Frontal cortex (tissue), 4 donors: Measurements from ENCODE around the gene SEMA3D. TPM values are rescaled to one million over a fixed set of nuclear protein-coding genes. Genes with fewer than 3 reads are reported as not detected.
"Not testable (repeated sequence)": the region's sequence is repeated elsewhere in the genome, so short reads cannot be mapped to it uniquely, and the experiment has no call there.

Experiments
- DNase-seq, 2 donors: peaks; one replicate each; pipeline ENCODE4 v3.0.0; 2012; ENCODE audit warnings: low spot score in 2 of 2
- FAIRE-seq: peaks from 2 replicates; lab custom pipeline; 2012; peaks lifted over from hg19 to GRCh38; lab: Jason Lieb, UNC
- total RNA-seq: library from RNA; depleted of rRNA; stranded (reverse); fragments of >200 nt; gene quantifications from one replicate; pipeline ENCODE4 v1.2.3, GENCODE V29; 2014
- donor health status: control.
- donor health status: control.
- donor health status: control.

The SEMA3D gene
- total RNA-seq, 1 donor from 2014 or later: 3.7 TPM

- DNase-seq (no peak), FAIRE-seq (no peak)
Measured at GRCh38 chr7:85011127-85011526, 175.7 kb downstream of the SEMA3D start.

- no peak for FAIRE-seq
Measured at GRCh38 chr7:85010306-85010705, 176.6 kb downstream of the SEMA3D start.

DNA sequence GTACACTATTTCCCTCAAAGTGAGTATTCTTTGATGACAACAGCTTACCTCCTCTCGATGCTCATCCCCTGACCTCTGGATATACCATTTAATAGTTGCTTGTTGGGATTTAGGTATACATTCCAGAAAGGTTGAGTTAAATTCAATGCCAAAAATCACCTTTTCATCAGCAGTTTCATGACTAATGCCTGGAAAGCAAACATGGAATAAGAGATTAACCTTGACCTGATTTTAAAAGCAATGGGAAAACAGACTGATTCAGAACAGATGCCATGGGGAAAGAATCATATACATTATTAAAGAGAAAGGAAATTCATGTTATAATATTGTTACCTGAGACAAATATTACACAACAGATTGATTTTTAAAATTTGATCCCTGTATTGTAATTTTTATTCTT is 180.1 kb downstream of the SEMA3D start:
- FAIRE-seq: no peak
- no peak for DNase-seq

More at GRCh38 chr7:85010306-85010705, 176.6 kb downstream of the SEMA3D start:
- DNase-seq: no peak

GRCh38 chr7:85004402-85004801 is 182.5 kb downstream of the SEMA3D start:
- FAIRE-seq (no peak), DNase-seq (no peak)

GRCh38 chr7:85001495-85002345 is 185.1 kb downstream of the SEMA3D start:
- FAIRE-seq: no peak
- no peak for DNase-seq

DNA sequence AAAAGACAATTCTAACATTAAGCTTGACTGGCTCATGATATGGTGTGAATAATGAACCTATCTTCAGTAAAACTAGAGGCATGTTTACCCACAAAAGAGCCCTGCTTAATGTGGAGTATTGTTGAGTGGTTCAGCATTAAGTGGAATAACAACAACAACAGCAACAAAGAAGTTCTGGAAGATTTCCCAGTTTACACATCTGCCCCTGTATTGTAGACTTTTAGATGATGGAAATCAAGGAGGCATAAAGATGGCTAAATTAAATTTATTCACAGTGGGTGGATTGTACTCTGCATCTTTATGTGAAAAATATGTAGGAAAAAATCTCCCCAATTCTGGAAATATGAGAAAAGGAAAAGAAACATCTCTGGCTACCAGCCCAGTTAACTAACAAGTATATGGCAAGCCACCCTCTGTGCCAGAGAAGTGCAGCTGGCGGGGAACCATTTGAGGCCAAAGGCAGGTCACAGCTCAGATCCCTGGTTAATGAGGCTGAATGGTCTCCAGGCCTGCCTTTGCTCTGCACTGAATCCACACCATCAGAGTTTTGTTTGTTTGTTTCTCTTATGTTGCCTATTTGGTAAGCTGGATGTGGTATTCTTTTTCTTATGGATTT is 186.0 kb downstream of the SEMA3D start:
- no peak for DNase-seq
- FAIRE-seq: no peak

- DNase-seq (no peak), FAIRE-seq (no peak)
Measured at GRCh38 chr7:84999450-84999849, 187.4 kb downstream of the SEMA3D start.

- DNase-seq (no peak), FAIRE-seq (no peak)
Measured at GRCh38 chr7:84998665-84999064, 188.2 kb downstream of the SEMA3D start.

DNA sequence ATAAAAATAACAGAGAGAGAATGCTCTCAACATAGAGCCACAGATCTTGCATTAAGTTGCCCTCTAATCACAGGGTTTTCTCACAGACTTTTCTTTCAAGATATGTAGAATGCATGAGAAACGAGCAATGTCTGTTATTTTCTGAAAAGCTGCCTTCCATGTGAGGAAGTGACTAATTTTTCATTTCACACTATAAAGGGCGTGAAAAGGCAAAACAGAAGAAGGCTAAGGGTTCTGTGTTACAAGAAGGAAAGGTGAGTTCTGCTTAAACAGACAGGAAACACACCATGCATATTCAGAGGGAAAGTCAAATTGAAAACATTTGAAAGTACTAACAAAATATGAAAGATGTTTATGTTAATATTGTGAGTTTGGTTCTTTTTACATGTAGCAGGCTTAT is 189.2 kb downstream of the SEMA3D start:
- no peak for FAIRE-seq

GRCh38 chr7:84992954-84993353 is 193.9 kb downstream of the SEMA3D start:
- DNase-seq, FAIRE-seq: not testable (repeated sequence)

More for the DNA sequence above, 189.2 kb downstream of the SEMA3D start:
- no peak for DNase-seq

GRCh38 chr7:84985073-84985784 is 201.6 kb downstream of the SEMA3D start:
- FAIRE-seq (no peak), DNase-seq (no peak)

DNA sequence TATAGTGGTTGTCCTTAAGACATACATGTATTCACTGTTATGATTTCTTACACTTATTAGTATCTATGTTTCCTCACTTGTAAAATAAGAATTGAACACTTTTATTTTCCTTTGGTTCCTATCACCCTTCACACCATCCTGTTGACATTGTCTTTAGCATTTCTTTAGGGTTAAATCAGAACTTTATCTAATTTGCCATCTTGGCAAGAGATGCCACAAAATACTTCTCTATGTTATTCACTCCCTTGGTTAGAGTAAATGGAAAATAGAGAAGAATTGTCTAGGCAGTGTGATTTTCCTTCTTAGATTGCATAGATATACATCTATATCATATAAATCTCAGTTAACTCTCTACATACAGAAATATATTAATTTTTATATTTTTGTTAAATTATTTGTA is 204.7 kb downstream of the SEMA3D start:
- FAIRE-seq (no peak), DNase-seq (no peak)

DNA sequence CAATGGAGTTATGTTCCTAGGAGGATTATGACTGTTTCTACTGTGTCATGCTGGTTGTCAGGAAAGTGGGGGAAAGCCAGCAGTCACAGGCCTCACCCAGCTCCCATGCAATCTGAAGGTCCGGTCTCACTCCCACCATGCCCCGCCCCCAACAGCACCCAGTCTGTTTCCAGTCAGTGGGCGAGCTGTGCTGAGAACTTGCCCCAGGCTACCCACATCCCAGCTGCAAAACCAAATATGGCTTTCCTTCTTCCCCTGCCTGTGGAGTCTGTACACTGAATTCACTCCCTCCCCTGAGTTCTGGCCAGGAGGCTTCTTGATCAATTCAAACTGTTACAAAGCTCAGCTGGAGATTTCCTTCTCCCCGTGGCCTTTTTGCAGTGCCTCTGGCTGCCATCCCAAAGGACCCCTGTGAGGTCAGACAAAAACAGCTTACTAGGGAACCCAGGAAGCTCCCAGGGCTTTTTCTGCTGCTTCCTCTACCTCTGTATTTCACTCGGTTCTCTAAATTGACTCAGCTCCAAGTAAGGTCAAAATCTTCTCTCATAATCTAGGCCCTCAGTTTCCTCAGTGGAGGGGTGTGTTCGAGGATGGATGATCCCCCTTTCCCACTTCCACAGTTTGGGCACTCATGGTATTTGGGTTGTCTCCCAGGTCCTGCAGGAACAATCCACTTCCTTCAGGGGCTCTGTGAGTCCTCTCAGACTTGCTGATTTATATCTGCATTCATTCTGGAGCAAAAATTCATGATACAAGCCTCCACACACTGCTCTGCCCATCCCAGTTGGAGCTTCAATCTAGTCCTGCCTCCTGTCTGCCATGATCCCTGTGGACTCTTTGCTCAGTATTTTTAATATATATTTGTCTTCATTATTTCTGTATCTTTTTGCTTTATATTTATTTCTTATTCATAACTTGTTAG is 205.5 kb downstream of the SEMA3D start:
- no peak for FAIRE-seq
- no peak for DNase-seq

GRCh38 chr7:84975586-84976185 is 211.2 kb downstream of the SEMA3D start:
- no peak for DNase-seq
- no peak for FAIRE-seq

DNA sequence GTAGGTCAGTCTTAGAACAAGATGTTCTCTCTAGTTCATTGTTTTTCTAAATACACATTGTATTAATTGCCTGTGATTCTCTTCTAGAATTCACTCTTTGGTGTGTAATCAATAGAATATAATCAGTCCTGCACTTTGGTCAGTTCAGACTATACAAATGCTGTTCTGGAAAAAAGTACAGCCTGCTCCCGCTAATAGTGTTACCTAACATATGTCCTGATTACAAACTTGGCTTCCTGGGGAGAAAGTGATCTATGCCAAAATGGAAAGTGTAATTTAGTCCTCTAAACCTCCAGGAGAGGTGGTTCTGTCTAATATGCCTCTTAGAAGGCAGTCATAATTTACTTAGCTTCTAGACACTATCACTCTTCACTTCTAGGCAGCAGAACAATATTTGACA is 215.5 kb downstream of the SEMA3D start:
- FAIRE-seq (no peak), DNase-seq (no peak)

DNA sequence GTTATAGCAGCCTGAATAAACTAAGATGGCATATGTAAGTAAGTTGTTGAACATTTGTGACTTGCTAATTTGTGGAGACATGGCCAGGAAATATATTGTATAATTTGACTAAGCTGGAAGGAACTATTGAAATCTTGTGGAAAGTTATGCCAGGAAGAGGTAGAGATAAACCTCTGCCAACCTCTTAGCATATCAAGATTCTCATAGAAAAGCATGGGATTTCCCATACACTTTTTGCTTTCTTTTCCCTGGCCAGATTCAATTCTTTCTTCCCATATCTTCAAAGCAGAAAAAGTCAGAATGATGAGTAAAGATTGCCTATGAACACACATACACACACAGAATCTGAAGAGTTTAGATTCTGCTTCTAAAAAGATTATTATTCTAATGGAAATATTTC is 216.2 kb downstream of the SEMA3D start:
- FAIRE-seq: no peak
- no peak for DNase-seq

DNA sequence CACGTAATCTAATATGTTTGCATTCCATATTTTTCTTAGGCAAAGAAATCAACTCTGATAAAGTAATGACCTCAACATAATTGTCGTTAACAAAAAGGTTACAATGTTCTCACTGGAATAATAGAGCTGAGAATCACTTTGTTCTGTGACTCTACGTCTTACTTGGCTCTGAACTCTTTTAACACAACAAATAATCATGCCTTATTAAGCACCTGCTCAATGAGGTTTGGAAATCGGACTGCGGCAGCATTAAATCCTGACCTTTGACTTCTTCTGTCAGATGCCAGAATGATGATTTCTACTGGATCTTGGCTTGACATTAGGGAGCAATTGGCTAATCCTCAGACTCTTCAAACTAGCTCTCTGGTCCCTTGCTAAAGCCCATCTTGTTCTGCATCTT is 233.6 kb downstream of the SEMA3D start:
- DNase-seq (no peak), FAIRE-seq (no peak)

- no peak for FAIRE-seq
- DNase-seq: no peak
Measured at GRCh38 chr7:84950836-84951235, 236.0 kb downstream of the SEMA3D start.

DNA sequence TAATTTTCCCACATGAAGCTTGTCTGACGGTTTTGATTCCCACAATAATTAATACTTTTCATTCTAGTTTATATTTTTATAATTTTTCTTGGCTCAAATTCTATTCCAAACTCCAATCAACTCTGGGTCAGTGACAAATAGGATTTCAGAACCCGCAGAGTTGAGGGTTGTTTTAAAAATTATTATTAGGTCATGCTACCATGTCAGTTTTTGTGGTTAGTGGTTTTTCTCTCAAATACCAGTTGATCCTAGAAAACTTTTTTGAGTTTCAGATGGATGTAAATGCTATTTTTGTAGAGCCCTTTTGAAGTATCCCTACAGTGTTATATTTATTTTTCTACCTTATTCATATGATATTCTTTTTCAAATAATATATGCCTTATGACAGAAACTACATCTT is 237.4 kb downstream of the SEMA3D start:
- FAIRE-seq (no peak), DNase-seq (no peak)
